HEK293 (cell line): Measurements from ENCODE around the gene SERPINB8.
A peak's percentile ranks its signal among the peaks of the same experiment; 100 is the strongest.

Experiments used
- BCL11A ChIP-seq: fragments of 450-650 bp; formaldehyde crosslinking; IDR thresholded peaks from 2 replicates; pipeline ENCODE4 v1.5.1; 2016; ENCODE audit warnings: low read depth, missing biosample characterization, missing genetic modification characterization
- GFI1B ChIP-seq: fragments of 450-650 bp; formaldehyde crosslinking; IDR thresholded peaks from 2 replicates; pipeline ENCODE4 v1.5.1; 2016; ENCODE audit warnings: missing biosample characterization, missing genetic modification characterization
- GLIS2 ChIP-seq: fragments of 450-650 bp; formaldehyde crosslinking; IDR thresholded peaks from 2 replicates; pipeline ENCODE4 v1.5.1; 2016; ENCODE audit warnings: missing biosample characterization, missing genetic modification characterization
- MYNN ChIP-seq: fragments of 450-650 bp; formaldehyde crosslinking; IDR thresholded peaks from 2 replicates; pipeline ENCODE4 v1.5.1; 2016; ENCODE audit warnings: missing biosample characterization, missing genetic modification characterization, borderline replicate concordance
- SALL2 ChIP-seq: fragments of 450-650 bp; formaldehyde crosslinking; IDR thresholded peaks from 2 replicates; pipeline ENCODE4 v1.5.0; 2017; ENCODE audit warnings: missing biosample characterization, mild to moderate bottlenecking, missing genetic modification characterization, borderline replicate concordance
- TRIM28 ChIP-seq: IDR thresholded peaks from 2 replicates; pipeline ENCODE4 v1.6.1; 2011; ENCODE audit warnings: low read length, control low read depth, borderline replicate concordance
- ZBTB48 ChIP-seq: fragments of 450-650 bp; formaldehyde crosslinking; IDR thresholded peaks from 2 replicates; pipeline ENCODE4 v1.5.1; 2016; ENCODE audit warnings: missing biosample characterization, missing genetic modification characterization
- ZNF157 ChIP-seq: fragments of 450-650 bp; formaldehyde crosslinking; IDR thresholded peaks from 2 replicates; pipeline ENCODE4 v1.5.1; 2016; ENCODE audit warnings: missing biosample characterization, missing genetic modification characterization
- ZNF184 ChIP-seq: fragments of 450-650 bp; IDR thresholded peaks from 2 replicates; pipeline ENCODE4 v1.5.1; 2018; ENCODE audit warnings: missing biosample characterization, mild to moderate bottlenecking, missing genetic modification characterization
- ZNF211 ChIP-seq: fragments of 450-650 bp; formaldehyde crosslinking; IDR thresholded peaks from 2 replicates; pipeline ENCODE4 v1.5.1; 2016; ENCODE audit warnings: low read depth, missing biosample characterization, missing genetic modification characterization
- ZNF24 ChIP-seq: fragments of 450-650 bp; formaldehyde crosslinking; IDR thresholded peaks from 2 replicates; pipeline ENCODE4 v1.5.1; 2016; ENCODE audit warnings: missing biosample characterization, missing genetic modification characterization
- ZNF311 ChIP-seq: fragments of 450-650 bp; formaldehyde crosslinking; IDR thresholded peaks from 2 replicates; pipeline ENCODE4 v1.5.1; 2017; ENCODE audit warnings: missing biosample characterization, missing genetic modification characterization, borderline replicate concordance
- ZNF37A ChIP-seq: fragments of 450-650 bp; IDR thresholded peaks from 2 replicates; pipeline ENCODE4 v1.5.1; 2018; ENCODE audit warnings: missing biosample characterization, missing genetic modification characterization
- ZNF514 ChIP-seq: fragments of 450-650 bp; formaldehyde crosslinking; IDR thresholded peaks from 2 replicates; pipeline ENCODE4 v1.5.1; 2016; ENCODE audit warnings: missing biosample characterization, missing genetic modification characterization
- ZNF529 ChIP-seq: fragments of 450-650 bp; formaldehyde crosslinking; IDR thresholded peaks from 2 replicates; pipeline ENCODE4 v1.5.1; 2017; ENCODE audit warnings: missing genetic modification characterization, missing biosample characterization; ENCODE audit not compliant: insufficient replicate concordance
- ZNF555 ChIP-seq: fragments of 450-650 bp; formaldehyde crosslinking; conservative IDR thresholded peaks from 2 replicates; pipeline ENCODE4 v1.5.1; 2017; ENCODE audit warnings: missing biosample characterization, mild to moderate bottlenecking, missing genetic modification characterization, inconsistent platforms
- ZNF558 ChIP-seq: fragments of 450-650 bp; formaldehyde crosslinking; IDR thresholded peaks from 2 replicates; pipeline ENCODE4 v1.5.1; 2016; ENCODE audit warnings: missing biosample characterization, missing genetic modification characterization
- ZNF560 ChIP-seq: fragments of 450-650 bp; formaldehyde crosslinking; IDR thresholded peaks from 2 replicates; pipeline ENCODE4 v1.5.1; 2017; ENCODE audit warnings: missing biosample characterization, missing genetic modification characterization, borderline replicate concordance
- ZNF585B ChIP-seq: fragments of 450-650 bp; formaldehyde crosslinking; IDR thresholded peaks from 2 replicates; pipeline ENCODE4 v1.5.1; 2016; ENCODE audit warnings: missing biosample characterization, missing genetic modification characterization
- ZNF626 ChIP-seq: fragments of 450-650 bp; sonication (Bioruptor Pico); formaldehyde crosslinking; IDR thresholded peaks from 2 replicates; pipeline ENCODE4 v1.5.1; 2018; ENCODE audit warnings: missing biosample characterization, missing genetic modification characterization, inconsistent platforms
- ZNF629 ChIP-seq: fragments of 450-650 bp; formaldehyde crosslinking; IDR thresholded peaks from 2 replicates; pipeline ENCODE4 v1.5.1; 2017; ENCODE audit warnings: missing biosample characterization, missing genetic modification characterization
- ZNF658 ChIP-seq: fragments of 450-650 bp; formaldehyde crosslinking; IDR thresholded peaks from 2 replicates; pipeline ENCODE4; 2016; ENCODE audit warnings: missing biosample characterization, missing genetic modification characterization
- ZNF692 ChIP-seq: fragments of 450-650 bp; formaldehyde crosslinking; IDR thresholded peaks from 2 replicates; pipeline ENCODE4 v1.5.1; 2016; ENCODE audit warnings: missing biosample characterization, missing genetic modification characterization
- ZSCAN16 ChIP-seq: fragments of 450-650 bp; formaldehyde crosslinking; IDR thresholded peaks from 2 replicates; pipeline ENCODE4 v1.5.1; 2016; ENCODE audit warnings: missing biosample characterization, missing genetic modification characterization
- ZSCAN18 ChIP-seq: fragments of 450-650 bp; formaldehyde crosslinking; IDR thresholded peaks from 2 replicates; pipeline ENCODE4 v1.5.1; 2016; ENCODE audit warnings: missing biosample characterization, missing genetic modification characterization
- ZSCAN30 ChIP-seq: fragments of 450-650 bp; IDR thresholded peaks from 2 replicates; pipeline ENCODE4 v1.5.1; 2018; ENCODE audit warnings: missing biosample characterization, mild to moderate bottlenecking, missing genetic modification characterization, moderate library complexity
- ZXDB ChIP-seq: fragments of 450-650 bp; formaldehyde crosslinking; IDR thresholded peaks from 2 replicates; pipeline ENCODE4 v1.5.1; 2016; ENCODE audit warnings: missing biosample characterization, missing genetic modification characterization
- TF ChIP-seq, protein P1 (sequence below): fragments of 450-650 bp; formaldehyde crosslinking; IDR thresholded peaks from 2 replicates; pipeline ENCODE4 v1.5.1; 2016; ENCODE audit warnings: missing biosample characterization, missing genetic modification characterization
- TF ChIP-seq, protein P2 (sequence below): fragments of 450-650 bp; formaldehyde crosslinking; IDR thresholded peaks from 2 replicates; pipeline ENCODE4; 2016; ENCODE audit warnings: missing biosample characterization, missing genetic modification characterization
- TF ChIP-seq, protein P3 (sequence below): fragments of 450-650 bp; formaldehyde crosslinking; IDR thresholded peaks from 2 replicates; pipeline ENCODE4 v1.5.1; 2016; ENCODE audit warnings: missing biosample characterization, missing genetic modification characterization
- TF ChIP-seq, protein P4 (sequence below): fragments of 450-650 bp; formaldehyde crosslinking; IDR thresholded peaks from 2 replicates; pipeline ENCODE4 v1.5.1; 2016; ENCODE audit warnings: missing biosample characterization, missing genetic modification characterization, borderline replicate concordance

Gene SERPINB8

GRCh38 chr18:63969942-63970808, at the start of gene SERPINB8 (continued):
- no peak for TF ChIP-seq ZNF311 (tag by site-specific recombination)
- no peak for TF ChIP-seq ZNF211 (tag by site-specific recombination)
- no peak for TF ChIP-seq BCL11A (tag by site-specific recombination)
- TF ChIP-seq TRIM28 = no peak
- no peak for TF ChIP-seq ZNF658 (tag by site-specific recombination)
- peak; percentile 65 for TF ChIP-seq ZNF692
- TF ChIP-seq ZNF558 = no peak
- TF ChIP-seq ZNF629 (tag by site-specific recombination) = peak; percentile 88
- peak; percentile 97 for TF ChIP-seq GLIS2 (tag by site-specific recombination)
- TF ChIP-seq ZNF514 (tag by site-specific recombination) = no peak
- TF ChIP-seq ZSCAN18 (tag by site-specific recombination) = no peak
- no peak for TF ChIP-seq ZNF626
- TF ChIP-seq, protein P1, sequence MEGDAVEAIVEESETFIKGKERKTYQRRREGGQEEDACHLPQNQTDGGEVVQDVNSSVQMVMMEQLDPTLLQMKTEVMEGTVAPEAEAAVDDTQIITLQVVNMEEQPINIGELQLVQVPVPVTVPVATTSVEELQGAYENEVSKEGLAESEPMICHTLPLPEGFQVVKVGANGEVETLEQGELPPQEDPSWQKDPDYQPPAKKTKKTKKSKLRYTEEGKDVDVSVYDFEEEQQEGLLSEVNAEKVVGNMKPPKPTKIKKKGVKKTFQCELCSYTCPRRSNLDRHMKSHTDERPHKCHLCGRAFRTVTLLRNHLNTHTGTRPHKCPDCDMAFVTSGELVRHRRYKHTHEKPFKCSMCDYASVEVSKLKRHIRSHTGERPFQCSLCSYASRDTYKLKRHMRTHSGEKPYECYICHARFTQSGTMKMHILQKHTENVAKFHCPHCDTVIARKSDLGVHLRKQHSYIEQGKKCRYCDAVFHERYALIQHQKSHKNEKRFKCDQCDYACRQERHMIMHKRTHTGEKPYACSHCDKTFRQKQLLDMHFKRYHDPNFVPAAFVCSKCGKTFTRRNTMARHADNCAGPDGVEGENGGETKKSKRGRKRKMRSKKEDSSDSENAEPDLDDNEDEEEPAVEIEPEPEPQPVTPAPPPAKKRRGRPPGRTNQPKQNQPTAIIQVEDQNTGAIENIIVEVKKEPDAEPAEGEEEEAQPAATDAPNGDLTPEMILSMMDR (tag by site-specific recombination) = no peak
- TF ChIP-seq ZSCAN16 = no peak
- TF ChIP-seq ZNF157 (tag by site-specific recombination) = no peak
- TF ChIP-seq, protein P2, sequence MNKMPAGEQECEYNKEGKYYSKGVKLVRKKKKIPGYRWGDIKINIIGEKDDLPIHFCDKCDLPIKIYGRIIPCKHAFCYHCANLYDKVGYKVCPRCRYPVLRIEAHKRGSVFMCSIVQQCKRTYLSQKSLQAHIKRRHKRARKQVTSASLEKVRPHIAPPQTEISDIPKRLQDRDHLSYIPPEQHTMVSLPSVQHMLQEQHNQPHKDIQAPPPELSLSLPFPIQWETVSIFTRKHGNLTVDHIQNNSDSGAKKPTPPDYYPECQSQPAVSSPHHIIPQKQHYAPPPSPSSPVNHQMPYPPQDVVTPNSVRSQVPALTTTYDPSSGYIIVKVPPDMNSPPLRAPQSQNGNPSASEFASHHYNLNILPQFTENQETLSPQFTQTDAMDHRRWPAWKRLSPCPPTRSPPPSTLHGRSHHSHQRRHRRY (tag by site-specific recombination) = no peak
- no peak for TF ChIP-seq ZNF560 (tag by site-specific recombination)
- TF ChIP-seq ZXDB = peak; percentile 98
- TF ChIP-seq, protein P3, sequence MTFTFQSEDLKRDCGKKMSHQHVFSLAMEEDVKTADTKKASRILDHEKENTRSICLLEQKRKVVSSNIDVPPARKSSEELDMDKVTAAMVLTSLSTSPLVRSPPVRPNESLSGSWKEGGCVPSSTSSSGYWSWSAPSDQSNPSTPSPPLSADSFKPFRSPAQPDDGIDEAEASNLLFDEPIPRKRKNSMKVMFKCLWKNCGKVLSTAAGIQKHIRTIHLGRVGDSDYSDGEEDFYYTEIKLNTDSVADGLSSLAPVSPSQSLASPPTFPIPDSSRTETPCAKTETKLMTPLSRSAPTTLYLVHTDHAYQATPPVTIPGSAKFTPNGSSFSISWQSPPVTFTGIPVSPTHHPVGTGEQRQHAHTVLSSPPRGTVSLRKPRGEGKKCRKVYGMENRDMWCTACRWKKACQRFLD (tag by site-specific recombination) = no peak
- TF ChIP-seq ZNF529 = no peak
- no peak for TF ChIP-seq ZNF37A
- no peak for TF ChIP-seq ZNF24 (tag by site-specific recombination)
- no peak for TF ChIP-seq ZNF585B (tag by site-specific recombination)
- TF ChIP-seq SALL2 (tag by site-specific recombination) = no peak
- TF ChIP-seq ZSCAN30 (tag by site-specific recombination) = no peak
- TF ChIP-seq, protein P4, sequence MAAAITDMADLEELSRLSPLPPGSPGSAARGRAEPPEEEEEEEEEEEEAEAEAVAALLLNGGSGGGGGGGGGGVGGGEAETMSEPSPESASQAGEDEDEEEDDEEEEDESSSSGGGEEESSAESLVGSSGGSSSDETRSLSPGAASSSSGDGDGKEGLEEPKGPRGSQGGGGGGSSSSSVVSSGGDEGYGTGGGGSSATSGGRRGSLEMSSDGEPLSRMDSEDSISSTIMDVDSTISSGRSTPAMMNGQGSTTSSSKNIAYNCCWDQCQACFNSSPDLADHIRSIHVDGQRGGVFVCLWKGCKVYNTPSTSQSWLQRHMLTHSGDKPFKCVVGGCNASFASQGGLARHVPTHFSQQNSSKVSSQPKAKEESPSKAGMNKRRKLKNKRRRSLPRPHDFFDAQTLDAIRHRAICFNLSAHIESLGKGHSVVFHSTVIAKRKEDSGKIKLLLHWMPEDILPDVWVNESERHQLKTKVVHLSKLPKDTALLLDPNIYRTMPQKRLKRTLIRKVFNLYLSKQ (tag by site-specific recombination) = no peak
- TF ChIP-seq ZNF555 (tag by site-specific recombination) = no peak
- TF ChIP-seq ZBTB48 = peak; percentile 59
- TF ChIP-seq ZNF184 = no peak
- no peak for TF ChIP-seq MYNN
- TF ChIP-seq GFI1B = 0 out of 2 replicates have a peak, but pooled peaks have one; percentile 11
